ENCODE data around the gene EEA1. TPM values are rescaled to one million over a fixed set of nuclear protein-coding genes. Genes with fewer than 3 reads are reported as not detected.
"Not testable (repeated sequence)": the region's sequence is repeated elsewhere in the genome, so short reads cannot be mapped to it uniquely, and the experiment has no call there.

Gene EEA1
- total RNA-seq, 1 experiment from 2014 or later: 7.9 TPM

GRCh38 chr12:92968176-92968813 lies 39.2 kb upstream of the EEA1 start:
- Histone ChIP-seq H3K4me1 (ENCODE audit: insufficient read depth, low read length) (peaks cover 37% of the 10 kb centered on the region), H4K20me1 (ENCODE audit: low read length) (no peaks in the 10 kb centered on the region), H3K4me3 (ENCODE audit: low read length) (no peak overlapping the region), H3K27ac (ENCODE audit: low read length) (peak overlapping the region; percentile 58), H3F3A (ENCODE audit: low read length, unreplicated experiment) (no peaks in the 10 kb centered on the region), H2AFZ (ENCODE audit: low read length) (peak overlapping the region; percentile 20; the same call in 1 of the 2 replicates), H3K9me3 (ENCODE audit: low read length) (peaks cover 6% of the 10 kb centered on the region; the same call in 1 of the 2 replicates), H3K36me3 (ENCODE audit: low read depth, low read length) (no peaks in the 10 kb centered on the region), H3K9ac (ENCODE audit: low read length) (no peak overlapping the region), H3K27me3 (ENCODE audit: low read length) (no peaks in the 10 kb centered on the region), H3K79me2 (ENCODE audit: low read length) (no peaks in the 10 kb centered on the region), H3K9me2 (replicated peaks; ENCODE audit: low read length) (no peaks in the 10 kb centered on the region), H3K4me2 (ENCODE audit: low read length) (peak overlapping the region; percentile 42)
- POLR2A ChIA-PET (ENCODE audit: unreplicated experiment): interaction anchor here (0.5 kb wide), 1 partner anchor 461 kb away, joined by 3 read pairs; no protein-coding TSS in a partner anchor
- no TSS peak for BruUV-seq (replicated peaks)
- intact Hi-C loops (cut with micrococcal nuclease): no loop called here
- CTCF ChIA-PET: no interaction called here
- DNase-seq (peak; percentile 64), ATAC-seq (peak; percentile 58)
- TF ChIP-seq CTCF (conservative IDR thresholded peaks at IDR 0.05; ENCODE audit: low read depth, low read length) (no peak), EZH2phosphoT487 (IDR thresholded peaks at IDR 0.05; ENCODE audit: borderline replicate concordance, low read length) (no peak), EZH2 (IDR thresholded peaks at IDR 0.05; ENCODE audit: low read length, unreplicated experiment) (no peak)

GRCh38 chr12:92964378-92964777 lies 35.3 kb upstream of the EEA1 start:
- H2AFZ ChIP-seq (ENCODE audit: low read length); POLR2A ChIA-PET (ENCODE audit: unreplicated experiment); H3F3A ChIP-seq (ENCODE audit: low read length, unreplicated experiment); H3K4me2 ChIP-seq (ENCODE audit: low read length); H3K9me2 ChIP-seq (replicated peaks; ENCODE audit: low read length); H3K27me3 ChIP-seq (ENCODE audit: low read length); intact Hi-C loops (cut with micrococcal nuclease); DNase-seq; H3K79me2 ChIP-seq (ENCODE audit: low read length); CTCF ChIA-PET; H3K36me3 ChIP-seq (ENCODE audit: low read depth, low read length); BruUV-seq (replicated peaks); H4K20me1 ChIP-seq (ENCODE audit: low read length); H3K9me3 ChIP-seq (ENCODE audit: low read length); H3K4me3 ChIP-seq (ENCODE audit: low read length); H3K27ac ChIP-seq (ENCODE audit: low read length); H3K9ac ChIP-seq (ENCODE audit: low read length); ATAC-seq: not testable (repeated sequence)
- peaks cover 19% of the 10 kb centered on the region for H3K4me1 ChIP-seq (ENCODE audit: insufficient read depth, low read length)

GRCh38 chr12:92961949-92962348 lies 32.9 kb upstream of the EEA1 start:
- peak; percentile 24; the same call in 1 of the 2 replicates for ATAC-seq
- intact Hi-C loops (cut with micrococcal nuclease): no loop called here
- ChIA-PET POLR2A (ENCODE audit: unreplicated experiment) (no interaction called here), CTCF (no interaction called here)
- Histone ChIP-seq H3K4me2 (ENCODE audit: low read length) (no peak overlapping the region), H3K36me3 (ENCODE audit: low read depth, low read length) (no peaks in the 10 kb centered on the region), H3K9me3 (ENCODE audit: low read length) (peaks cover 5% of the 10 kb centered on the region; the same call in 1 of the 2 replicates), H3K79me2 (ENCODE audit: low read length) (no peaks in the 10 kb centered on the region), H2AFZ (ENCODE audit: low read length) (no peak overlapping the region), H4K20me1 (ENCODE audit: low read length) (no peaks in the 10 kb centered on the region), H3K27me3 (ENCODE audit: low read length) (no peaks in the 10 kb centered on the region), H3F3A (ENCODE audit: low read length, unreplicated experiment) (no peaks in the 10 kb centered on the region), H3K9me2 (replicated peaks; ENCODE audit: low read length) (no peaks in the 10 kb centered on the region), H3K4me1 (ENCODE audit: insufficient read depth, low read length) (peaks cover 3% of the 10 kb centered on the region; the same call in 1 of the 2 replicates), H3K9ac (ENCODE audit: low read length) (no peak overlapping the region), H3K27ac (ENCODE audit: low read length) (no peak overlapping the region), H3K4me3 (ENCODE audit: low read length) (no peak overlapping the region)
- BruUV-seq (replicated peaks): no TSS peak
- TF ChIP-seq CTCF (conservative IDR thresholded peaks at IDR 0.05; ENCODE audit: low read depth, low read length) (no peak), EZH2phosphoT487 (IDR thresholded peaks at IDR 0.05; ENCODE audit: borderline replicate concordance, low read length) (no peak), EZH2 (IDR thresholded peaks at IDR 0.05; ENCODE audit: low read length, unreplicated experiment) (no peak)
- DNase-seq: peak; percentile 34

All from PC-3 (cell line).